HG03097 (cell line): ENCODE data around the gene BRINP2.

Experiments
- ATAC-seq: cut with Tn5 transposase; IDR thresholded peaks from one replicate; pipeline ENCODE4 v1.9.1; 2021; ENCODE audit not compliant: unreplicated experiment, low FRiP score

BRINP2 gene

DNA sequence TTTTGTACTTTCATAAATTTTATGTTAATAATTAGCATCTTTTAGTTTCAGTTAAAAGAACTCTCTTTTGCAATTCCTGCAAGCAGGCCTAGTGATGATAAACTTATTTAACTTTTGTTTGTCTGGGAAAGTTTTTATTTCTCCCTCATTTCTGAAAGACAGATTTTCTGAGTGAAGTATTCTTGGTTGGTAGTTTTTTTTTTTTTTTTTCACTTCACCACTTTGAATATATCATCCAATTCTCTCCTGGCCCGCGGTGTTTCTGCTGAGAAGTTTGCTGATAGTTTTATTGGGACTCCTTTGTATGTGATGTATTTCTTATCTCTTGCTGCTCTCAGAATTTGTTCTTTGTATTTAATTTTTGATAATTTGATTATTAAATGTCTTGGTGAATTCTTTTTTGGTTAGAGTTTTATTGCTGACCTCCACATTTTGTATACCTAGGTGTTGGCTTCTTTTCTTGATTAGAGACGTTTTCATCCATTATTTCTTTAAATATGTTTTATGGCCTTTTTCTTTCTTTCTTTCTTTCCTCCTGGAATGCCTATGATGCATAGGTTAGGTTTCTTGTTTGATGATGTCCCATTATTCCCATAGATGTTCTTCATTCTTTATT is 45.9 kb downstream of the BRINP2 start:
- ATAC-seq = no peak

DNA sequence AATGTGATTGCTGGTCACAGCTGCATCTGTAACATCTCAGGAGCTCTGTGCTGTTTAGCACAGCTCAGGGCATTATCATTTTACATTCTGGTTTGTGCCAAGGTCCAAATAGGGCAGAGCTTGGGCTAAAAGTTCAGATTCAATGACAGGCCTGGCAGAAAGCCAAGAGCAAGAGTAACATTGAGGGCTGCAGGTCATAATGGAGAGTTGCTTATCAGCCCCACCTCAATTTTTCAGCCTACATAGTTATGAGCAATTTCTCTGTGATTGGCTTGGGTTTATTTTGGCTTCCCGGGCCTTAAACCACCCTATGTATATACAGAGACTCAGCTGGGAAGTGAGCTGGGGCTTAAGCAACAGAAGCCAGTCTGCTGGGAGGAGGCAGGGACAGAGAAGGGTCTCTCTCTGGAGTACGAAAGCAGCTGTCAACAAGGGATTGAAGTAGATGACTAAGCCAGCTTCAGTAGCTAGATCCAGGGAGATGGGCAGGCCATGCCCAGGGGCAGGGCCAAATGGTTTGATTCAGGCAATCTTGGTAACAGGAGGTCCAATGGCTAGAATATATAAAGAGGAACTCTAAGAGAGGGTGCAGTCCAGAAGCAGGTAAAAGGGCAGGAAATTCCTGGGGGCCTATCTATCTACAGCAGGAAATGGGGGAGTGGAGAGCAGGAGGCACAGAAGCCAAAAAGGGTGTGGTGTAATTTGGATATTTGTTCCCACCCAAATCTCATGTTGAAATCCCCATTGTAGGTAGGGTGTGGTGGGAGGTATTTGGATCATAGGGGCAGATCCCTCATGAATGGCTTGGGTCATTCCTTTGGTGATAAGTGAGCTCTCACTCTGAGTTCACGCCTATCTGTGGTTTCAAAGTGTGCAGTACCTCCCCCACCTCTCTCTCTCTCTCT is 49.0 kb downstream of the BRINP2 start:
- no peak for ATAC-seq

DNA sequence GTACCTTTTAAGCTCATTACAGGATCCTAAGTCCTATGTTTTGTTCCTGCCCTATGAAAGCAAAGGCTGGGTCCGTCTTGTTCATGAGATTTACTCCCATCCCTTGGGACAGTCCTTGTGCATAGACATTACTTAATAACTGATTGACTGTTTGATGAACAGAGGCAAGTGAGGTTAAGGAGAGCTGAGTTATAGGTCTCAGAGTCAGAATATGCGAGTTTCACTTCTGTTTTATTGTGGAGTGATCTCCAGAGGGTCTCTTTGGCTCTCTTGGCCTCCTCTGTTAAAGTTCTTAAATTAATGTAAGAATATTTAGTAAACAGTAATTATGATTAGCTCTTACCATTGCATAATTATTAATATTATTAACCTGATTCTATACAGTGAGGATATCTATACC is 52.6 kb downstream of the BRINP2 start:
- ATAC-seq = no peak

DNA sequence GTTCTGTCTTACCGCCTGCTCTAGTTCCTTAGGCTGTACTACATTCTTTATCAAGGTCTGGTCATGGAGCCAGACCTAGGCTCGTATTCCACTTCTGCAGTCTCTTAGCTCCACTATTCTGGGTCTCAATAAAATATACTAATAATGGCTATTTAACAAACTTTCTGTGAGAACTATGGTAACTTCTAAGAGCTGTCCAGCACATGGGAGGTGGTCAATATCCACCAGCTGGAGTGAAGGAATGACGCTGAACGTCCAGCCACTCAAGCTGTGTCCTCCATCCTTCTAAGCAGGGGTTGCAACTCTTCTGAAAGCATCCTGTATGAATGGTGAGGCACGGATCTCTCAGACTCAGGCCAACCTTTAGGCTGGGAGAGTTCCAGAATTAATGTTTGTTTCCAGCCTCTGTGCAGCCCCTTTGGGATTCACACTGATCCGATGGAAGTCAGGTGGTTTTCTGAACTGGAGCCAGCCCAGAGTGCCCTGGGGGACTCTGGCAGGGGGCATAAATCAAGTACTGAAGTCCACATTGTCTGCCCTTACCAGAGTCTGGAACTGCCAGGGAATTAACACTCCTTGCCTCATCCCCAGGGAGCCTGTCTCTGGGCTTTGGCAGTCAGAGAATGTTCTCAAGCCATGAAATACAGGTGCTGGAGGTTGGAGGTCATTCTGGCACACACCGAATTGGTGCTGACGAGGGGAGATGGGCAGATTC is 57.4 kb downstream of the BRINP2 start:
- no peak for ATAC-seq

DNA sequence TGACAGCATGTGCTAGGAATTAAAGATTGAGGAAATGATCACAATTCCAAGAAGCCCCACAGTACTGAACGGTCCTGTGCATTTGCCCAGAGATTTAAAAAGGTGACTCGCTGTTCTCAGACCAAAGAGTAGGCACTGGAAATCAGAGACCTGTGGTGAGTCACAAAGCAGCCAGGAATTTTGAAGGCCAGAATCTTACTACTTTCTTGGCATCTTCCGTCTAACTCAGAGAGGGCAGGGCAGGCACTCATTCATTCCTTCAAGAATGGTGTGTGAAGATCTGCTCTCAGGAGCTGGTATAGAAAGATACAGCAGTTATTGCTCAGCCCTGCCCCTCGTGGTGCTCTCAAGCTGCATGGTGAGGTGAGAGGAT is 57.9 kb downstream of the BRINP2 start:
- no peak for ATAC-seq

DNA sequence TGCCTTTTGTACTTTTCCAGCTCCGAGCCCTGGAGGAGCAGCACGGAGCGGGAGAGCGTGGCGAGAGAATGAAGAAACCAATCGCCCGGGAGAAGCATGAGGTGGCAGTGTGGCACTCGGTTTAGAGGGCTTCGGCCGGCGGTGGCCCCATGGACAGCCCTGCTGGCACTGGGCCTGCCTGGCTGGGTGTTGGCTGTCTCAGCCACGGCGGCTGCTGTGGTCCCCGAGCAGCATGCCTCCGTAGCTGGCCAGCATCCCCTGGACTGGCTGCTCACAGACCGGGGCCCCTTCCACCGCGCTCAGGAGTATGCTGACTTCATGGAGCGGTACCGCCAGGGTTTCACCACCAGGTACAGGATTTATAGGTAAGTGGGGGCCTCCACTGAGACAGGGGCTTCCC is 59.0 kb downstream of the BRINP2 start:
- no peak for ATAC-seq

DNA sequence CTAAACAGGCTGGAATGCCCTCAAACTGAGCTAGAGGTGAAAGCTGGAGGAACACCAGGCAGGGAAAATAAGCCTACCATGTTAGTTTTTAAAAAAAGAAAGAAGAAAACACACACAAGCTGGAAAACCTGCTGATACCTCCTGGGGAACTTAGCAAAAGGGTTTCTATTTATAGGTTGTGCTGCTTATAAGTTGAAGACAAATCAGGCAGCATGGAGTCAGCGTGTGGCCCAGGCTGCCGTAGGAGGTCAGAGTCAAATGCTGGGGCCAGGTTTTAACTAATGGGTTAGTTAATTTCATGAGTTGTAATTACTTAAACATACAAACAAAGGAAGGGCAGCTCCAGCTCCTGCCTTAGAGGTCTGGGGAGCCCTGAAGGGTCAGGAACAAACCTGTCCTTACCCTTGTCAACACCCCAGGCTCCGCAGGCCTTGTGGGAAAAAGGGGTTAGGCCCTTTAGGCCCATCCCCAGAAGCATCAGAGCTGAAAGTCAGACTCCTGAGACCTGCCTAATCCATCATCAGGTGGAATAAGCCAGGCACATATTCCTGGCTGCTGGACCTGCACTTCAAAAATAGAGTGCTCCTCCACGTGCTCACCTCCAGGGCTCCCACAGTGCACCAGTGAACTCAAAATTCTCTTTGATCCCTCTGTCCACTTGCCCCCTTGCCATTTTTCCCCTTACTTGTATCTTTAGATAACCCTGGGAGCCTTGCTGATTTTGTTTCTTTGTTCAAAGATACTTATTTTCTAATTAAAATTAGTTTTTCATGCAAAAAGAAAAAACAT is 59.7 kb downstream of the BRINP2 start:
- no peak for ATAC-seq

DNA sequence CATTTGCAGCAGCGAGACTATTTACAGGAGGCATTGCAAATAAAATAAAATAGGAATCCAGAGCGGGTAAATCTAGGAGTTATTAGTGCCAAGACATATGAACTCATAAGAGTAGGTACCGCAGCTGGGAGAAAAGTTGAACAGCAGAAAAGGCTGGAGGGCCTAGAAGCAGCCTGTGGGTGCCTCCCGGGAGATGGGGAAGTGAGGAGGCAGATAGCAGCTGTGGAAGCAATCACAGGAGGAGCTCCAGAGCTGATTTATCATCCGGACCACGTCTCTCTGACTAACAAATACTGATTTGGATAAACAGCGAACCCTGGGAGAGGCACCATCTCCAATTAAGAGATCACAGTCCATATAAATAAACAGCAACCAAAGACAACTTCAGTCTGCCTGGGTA is 64.6 kb downstream of the BRINP2 start:
- no peak for ATAC-seq

DNA sequence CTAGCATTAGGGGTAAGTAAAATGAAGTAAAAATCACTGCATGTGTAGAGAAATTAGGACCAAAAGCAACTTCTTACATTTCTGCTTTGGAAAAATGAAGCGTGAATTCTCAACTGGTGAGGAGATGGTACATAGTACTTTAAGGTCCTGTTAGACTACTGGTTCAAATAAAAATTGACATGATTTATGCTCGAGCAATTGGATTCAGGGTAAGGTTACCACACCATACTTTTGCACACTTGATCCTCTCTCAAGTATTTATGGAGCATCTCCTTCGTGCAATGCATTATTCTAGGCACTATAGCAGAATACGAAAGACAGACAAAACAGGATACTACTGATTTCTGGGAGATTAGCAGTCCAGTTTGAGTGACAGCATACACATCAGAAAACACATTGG is 66.2 kb downstream of the BRINP2 start:
- ATAC-seq = no peak

DNA sequence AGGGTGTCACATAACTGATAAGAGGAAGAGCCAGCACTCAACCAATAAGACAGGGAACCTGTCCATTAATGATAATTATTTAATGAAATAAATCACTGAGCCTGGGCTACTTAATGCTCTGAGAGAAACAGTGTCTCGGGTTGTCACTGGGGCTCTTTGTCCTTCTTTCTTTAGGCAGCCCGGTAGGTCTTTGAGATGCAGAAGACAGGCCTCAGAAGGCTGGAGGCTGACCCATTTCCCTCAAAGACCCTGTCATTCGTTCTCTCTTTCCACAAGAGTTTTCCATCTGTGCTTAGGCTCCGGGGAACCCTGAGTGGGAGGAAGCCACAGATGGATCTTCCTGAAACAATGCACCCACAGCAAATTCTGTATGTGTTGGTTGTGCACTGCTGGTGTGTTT is 68.2 kb downstream of the BRINP2 start:
- no peak for ATAC-seq

DNA sequence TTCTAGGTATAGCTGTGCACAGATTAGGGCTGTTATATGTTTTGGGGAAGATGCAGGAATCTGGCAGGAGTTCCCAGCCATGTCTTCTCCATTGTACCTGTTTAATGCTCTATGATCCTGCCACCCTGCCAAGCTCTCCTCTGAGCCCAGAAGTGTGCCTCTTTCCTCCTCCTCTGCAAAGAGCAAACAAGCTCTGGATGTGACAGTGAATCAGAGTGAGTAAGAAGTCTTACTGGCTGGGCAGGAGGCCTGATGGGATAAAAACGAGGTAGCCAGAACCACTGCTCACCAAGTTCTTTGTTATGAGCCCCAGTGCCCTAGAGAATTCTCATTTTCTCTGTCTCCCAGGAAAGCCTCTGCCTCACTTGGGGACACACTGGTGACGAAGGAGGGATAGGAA is 69.0 kb downstream of the BRINP2 start:
- no peak for ATAC-seq

DNA sequence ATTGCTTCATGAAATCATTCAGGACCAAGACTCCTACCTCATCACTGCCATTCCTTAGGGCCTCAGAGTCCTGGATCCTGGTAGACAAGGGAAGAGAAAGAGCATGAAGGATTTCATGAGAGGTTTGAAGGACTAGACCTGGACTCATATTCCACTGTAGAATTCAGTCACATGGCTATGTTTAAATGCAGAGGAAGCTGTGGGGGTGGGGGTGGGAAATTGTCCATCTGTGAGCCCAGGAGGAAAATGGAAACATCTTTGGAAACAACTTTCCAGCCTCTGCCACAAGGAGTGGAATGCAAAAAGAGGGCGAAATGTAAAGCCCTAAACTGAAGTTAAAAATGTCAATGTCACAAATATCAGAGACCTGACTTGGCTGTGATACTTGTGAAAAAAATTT is 73.0 kb downstream of the BRINP2 start:
- no peak for ATAC-seq

DNA sequence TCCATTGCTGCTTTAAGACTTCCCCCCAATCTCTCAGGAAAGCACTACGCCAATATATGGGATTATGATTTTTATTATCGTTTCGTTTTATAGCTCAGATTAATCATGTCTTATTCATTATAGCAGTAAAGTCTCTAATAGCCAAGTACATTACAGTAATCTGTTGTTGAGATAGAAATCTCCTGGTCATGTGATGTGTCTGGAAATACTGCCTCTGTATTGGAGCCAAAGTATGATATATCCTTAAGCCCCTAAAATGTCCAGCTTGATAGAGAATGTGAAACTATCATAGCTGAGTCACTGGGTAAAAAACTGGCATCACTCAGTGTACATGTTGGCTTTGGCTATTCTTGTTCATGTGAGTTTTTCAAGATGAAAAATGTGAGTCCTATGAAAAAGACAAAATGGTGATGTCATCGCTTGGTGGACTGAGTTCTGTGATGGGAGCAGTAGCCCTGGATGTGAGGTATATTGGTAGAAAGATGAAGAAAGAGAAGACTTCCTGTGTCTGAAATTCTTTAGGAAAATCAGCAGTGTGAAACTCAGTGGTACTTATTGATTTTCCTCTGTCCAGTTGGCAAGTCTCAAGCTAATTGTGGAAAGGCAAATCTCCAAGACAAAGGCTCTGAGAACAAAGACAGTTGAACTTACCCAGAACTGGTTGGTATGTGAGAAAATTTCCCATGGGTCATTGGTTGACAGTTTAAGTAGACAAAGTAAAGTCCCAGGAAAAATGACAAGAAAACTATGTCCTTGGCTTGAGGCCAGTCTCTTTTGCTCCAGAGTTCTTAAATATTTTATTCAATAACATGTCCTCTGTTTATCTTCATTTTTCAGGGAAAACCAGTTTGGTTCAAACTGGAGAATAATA is 76.2 kb downstream of the BRINP2 start:
- ATAC-seq = no peak

DNA sequence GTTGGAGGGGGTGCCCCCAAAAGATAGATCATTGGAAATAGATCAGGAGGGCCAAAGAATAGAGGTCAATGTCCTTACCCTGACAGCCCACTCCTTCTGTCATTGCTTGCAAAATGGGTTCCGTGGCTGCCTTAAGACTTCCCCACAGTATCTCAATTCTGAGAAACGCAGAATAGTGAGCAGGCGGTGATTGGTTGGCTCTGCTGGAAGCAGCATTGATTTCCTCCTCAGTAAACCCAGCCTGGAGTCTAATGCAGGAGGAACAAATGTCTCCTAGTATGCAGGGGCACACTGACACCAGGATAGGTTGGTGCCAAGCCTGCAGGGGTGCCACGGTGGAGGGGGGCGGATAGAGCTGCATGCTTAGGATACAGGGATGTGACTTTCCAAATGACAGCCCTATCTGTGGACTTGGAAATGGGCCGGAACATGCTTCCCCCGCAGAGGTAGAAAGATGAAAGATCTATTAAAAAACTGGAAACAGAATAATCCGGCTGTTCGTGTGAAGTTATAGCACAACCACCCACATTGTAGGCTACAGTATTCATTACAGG is 76.9 kb downstream of the BRINP2 start:
- ATAC-seq = no peak

DNA sequence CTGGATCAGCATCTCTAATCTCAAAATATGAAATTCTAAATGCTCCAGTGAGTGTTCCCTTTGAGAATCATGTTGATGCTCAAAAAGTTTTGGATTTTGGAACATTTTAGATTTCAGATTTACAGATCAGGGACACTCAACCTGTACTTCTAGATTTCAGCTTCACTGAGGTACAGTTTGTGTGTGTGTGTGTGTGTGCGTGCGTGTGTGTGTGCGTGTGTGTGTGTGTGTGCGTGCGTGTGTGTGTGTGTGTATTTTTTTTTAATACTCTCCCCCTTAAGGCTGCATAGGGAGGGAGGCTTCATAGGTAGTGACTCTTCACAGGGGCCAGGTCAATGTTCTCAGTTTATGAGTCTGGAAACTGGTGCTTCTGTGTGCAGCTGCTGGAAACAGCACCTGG is 77.5 kb downstream of the BRINP2 start:
- no peak for ATAC-seq

DNA sequence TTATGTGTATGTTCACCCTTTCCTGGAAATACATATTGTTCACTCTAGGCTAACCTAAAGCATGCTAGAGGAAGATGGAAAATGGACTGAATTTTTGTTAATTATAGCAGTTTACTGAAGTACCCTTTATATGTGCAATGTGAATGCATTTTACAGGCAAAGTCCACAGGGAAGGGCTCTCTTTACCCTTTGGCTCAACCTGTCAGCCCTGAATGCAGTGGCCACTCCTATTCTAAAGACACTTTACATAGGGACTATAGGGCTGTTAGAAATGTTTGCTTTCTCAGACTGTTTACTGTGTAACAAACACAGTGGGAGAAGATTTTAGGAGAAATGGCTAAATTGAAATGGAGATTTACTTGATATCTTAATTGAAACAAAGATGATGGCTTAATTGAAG is 78.5 kb downstream of the BRINP2 start:
- ATAC-seq = no peak

DNA sequence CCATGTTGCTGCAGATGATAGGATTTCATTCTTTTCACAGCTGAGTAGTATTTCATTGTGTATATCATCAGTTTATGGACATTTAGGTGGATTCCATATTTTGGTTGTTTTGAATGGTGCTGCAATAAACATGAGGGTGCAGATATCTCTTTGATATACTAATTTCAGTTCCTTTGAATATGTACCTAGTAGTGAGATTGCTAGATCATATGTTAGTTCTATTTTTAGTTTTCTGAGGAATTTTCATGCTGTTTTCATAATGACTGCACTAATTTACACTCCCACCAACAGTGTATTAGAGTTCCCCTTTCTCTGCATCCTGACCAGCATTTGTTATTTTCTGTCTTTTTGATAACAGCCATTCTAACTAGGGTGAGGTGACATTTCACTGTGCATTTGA is 82.1 kb downstream of the BRINP2 start:
- ATAC-seq = no peak

DNA sequence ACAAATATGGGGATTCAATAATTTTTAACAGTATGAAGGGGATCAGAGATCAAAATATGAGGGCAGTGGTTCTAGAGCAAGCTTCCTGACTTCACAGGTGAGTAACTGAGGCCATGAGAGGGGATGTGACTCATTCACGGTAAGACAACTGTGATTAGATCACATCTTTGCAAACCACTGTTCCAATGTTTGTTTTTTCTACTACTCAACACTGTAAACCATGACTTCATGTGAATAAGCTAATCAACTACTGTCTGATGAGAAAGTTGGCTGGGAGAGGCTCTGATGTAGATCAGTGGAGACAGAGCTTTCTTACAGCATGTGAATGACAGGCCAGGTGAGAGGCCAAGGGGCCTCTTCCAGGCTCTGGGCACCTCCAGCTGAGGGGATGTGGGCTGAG is 84.7 kb downstream of the BRINP2 start:
- ATAC-seq = no peak

DNA sequence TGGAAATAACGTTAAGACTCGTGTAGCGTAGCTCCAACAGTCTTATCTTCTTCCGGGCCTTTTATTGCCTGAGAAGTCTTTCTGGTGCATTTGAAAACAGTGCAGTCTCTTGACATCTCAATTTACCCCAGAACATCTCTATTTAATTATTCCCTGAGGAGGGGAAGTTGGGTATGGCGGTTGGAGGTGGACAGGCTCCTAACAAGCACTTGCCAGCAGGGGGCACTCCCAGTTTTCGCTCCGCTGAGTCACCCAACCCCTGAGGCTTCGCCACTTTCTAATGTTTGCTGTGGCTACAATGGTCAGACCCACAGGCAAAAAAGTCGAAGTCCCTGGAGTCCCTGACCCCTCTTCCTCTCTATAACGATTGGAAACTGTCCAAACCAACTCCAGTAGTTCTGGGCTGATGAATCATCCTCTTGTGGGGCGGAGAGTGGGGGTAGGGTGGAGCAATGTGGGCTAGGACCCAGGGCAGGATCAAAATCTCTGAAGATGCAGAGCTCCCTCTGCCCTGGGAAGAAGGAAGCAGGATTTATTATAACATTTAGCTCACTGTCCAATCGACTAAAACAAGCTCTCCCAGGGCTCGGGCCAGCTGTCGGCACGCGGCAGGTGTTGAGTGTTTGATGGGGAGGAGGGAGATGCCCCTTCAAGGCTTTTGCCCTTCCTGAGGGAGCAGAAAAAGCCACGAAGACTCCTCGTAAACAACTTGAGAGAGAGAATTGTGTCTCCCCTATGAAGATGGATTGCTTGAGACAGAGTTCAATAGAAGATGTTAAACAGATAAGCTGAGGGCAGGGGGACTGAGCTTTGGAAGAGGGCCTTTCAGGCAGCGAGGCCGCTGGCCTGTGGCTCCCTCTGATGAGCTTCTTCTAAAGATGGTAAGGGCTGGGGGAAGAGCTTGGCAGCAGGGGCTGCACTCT is 85.7 kb downstream of the BRINP2 start:
- ATAC-seq = no peak
